GM12878 (cell line): Measurements from ENCODE around the gene HLA-G. TPM values are rescaled to one million over a fixed set of nuclear protein-coding genes. Genes with fewer than 3 reads are reported as not detected.

Experiments
- ATAC-seq: fragments of 200-7000 bp; cut with Tn5 transposase; 3 replicates; pipeline ENCODE4 v1.9.1; 2020; ENCODE audit warnings: mild to moderate bottlenecking, moderate library complexity
- BruUV-seq: library from RNA; stranded (reverse); fragments of 400-500 nt; replicated peaks from 2 replicates; lab custom pipeline; 2021; lab: Mats Ljungman, UMichigan
- CTCF ChIA-PET: fragments of 300-600 bp; sonication (Branson Sonifier 250); formaldehyde crosslinking; extraction: SDS; loops from one replicate; lab custom pipeline; 2021; ENCODE audit warnings: inconsistent platforms; lab: Yijun Ruan, JAX
- POLR2A ChIA-PET: fragments of 350-600 bp; formaldehyde crosslinking; extraction: SDS; loops from one replicate; lab custom pipeline; 2021; ENCODE audit warnings: inconsistent platforms; lab: Charles Lee
- RAD21 ChIA-PET: fragments of 300-600 bp; sonication (Branson Sonifier 250); formaldehyde crosslinking; loops from one replicate; lab custom pipeline; 2023; ENCODE audit warnings: antibody characterized with exemption; ENCODE audit not compliant: unreplicated experiment; lab: Charles Lee
- SMC1A ChIA-PET: fragments of 300-600 bp; sonication (Branson Sonifier 250); formaldehyde crosslinking; loops from one replicate; lab custom pipeline; 2023; ENCODE audit not compliant: unreplicated experiment, uncharacterized antibody; lab: Charles Lee
- DNase-seq: peaks from one replicate; pipeline ENCODE4 v3.0.0-alpha.2; 2011; ENCODE audit warnings: low read depth, low spot score
- FAIRE-seq: peaks from 3 replicates; lab custom pipeline; 2011; peaks lifted over from hg19 to GRCh38; lab: Jason Lieb, UNC
- H2AFZ ChIP-seq: 2 replicates; pipeline ENCODE4 v1.6.0; 2011; ENCODE audit warnings: low read depth, low read length, control low read depth; ENCODE audit not compliant: control insufficient read depth
- H3K27ac ChIP-seq: 2 replicates; pipeline ENCODE4 v1.5.1; 2011; ENCODE audit warnings: control low read depth; ENCODE audit not compliant: control insufficient read depth, insufficient read depth
- H3K27me3 ChIP-seq, 2 experiments: replicated peaks in 1 of 2; 2 replicates each; pipeline versions ENCODE4 v1.6.0 to v1.6.1; 2011; ENCODE audit warnings: low read length in 1 of 2; ENCODE audit not compliant: control insufficient read depth in 2 of 2, insufficient read depth in 2 of 2
- H3K36me3 ChIP-seq, 2 experiments: 2 replicates each; pipeline ENCODE4 v1.5.1; 2011; ENCODE audit warnings: low read length in 1 of 2; ENCODE audit not compliant: control insufficient read depth in 2 of 2, insufficient read depth in 2 of 2
- H3K4me1 ChIP-seq: 2 replicates; pipeline ENCODE4 v1.6.1; 2011; ENCODE audit warnings: mild to moderate bottlenecking, low read length, moderate library complexity, mixed read lengths; ENCODE audit not compliant: control insufficient read depth, insufficient read depth
- H3K4me2 ChIP-seq: 2 replicates; pipeline ENCODE4 v1.6.0; 2011; ENCODE audit warnings: control low read depth; ENCODE audit not compliant: control insufficient read depth, insufficient read depth
- H3K4me3 ChIP-seq: fragments of 200-600 bp; sonication (generic); 2 replicates; pipeline ENCODE4 v1.5.1; 2016
- H3K79me2 ChIP-seq: 2 replicates; pipeline ENCODE4 v1.6.0; 2011; ENCODE audit warnings: low read length; ENCODE audit not compliant: control insufficient read depth, insufficient read depth
- H3K9ac ChIP-seq: 2 replicates; pipeline ENCODE4 v1.8.0; 2011; ENCODE audit warnings: low read length, control low read depth, mixed read lengths; ENCODE audit not compliant: control insufficient read depth, insufficient read depth
- H3K9me3 ChIP-seq: replicated peaks from 3 replicates; pipeline ENCODE4 v1.5.1; 2011; ENCODE audit warnings: mild to moderate bottlenecking, low read length; ENCODE audit not compliant: control insufficient read depth, insufficient read depth
- H4K20me1 ChIP-seq: 2 replicates; pipeline ENCODE4 v1.6.0; 2011; ENCODE audit not compliant: control insufficient read depth, insufficient read depth
- ATF2 ChIP-seq: IDR thresholded peaks from 2 replicates; pipeline ENCODE4 v1.6.1; 2012; ENCODE audit warnings: low read length, inconsistent platforms
- BCL11A ChIP-seq: IDR thresholded peaks from 2 replicates; pipeline ENCODE4 v1.6.1; 2011; ENCODE audit warnings: low read depth, low read length
- CEBPB ChIP-seq, 2 experiments: fragments of 150-350 bp in 1 of 2; IDR thresholded peaks; 2 replicates each; pipeline ENCODE4 v1.6.1; 2012 to 2014; ENCODE audit warnings: low read depth in 2 of 2, low read length in 2 of 2, borderline replicate concordance in 1 of 2, inconsistent platforms in 1 of 2
- CHD4 ChIP-seq: fragments of 200-600 bp; sonication (generic); IDR thresholded peaks from 2 replicates; pipeline ENCODE4 v1.6.1; 2016; ENCODE audit warnings: mild to moderate bottlenecking
- MYB ChIP-seq: fragments of 150-350 bp; IDR thresholded peaks from 2 replicates; pipeline ENCODE4 v1.6.1; 2014; ENCODE audit warnings: mild to moderate bottlenecking, low read depth, low read length, borderline replicate concordance
- NFYB ChIP-seq: IDR thresholded peaks from 2 replicates; pipeline ENCODE4 v1.6.1; 2011; ENCODE audit warnings: low read depth, mild to moderate bottlenecking, low read length, improper control_type of control experiment, moderate library complexity; ENCODE audit not compliant: insufficient read depth
- PML ChIP-seq: IDR thresholded peaks from 2 replicates; pipeline ENCODE4 v1.6.1; 2012; ENCODE audit warnings: low read length, inconsistent platforms
- RBBP5 ChIP-seq: fragments of 200-600 bp; sonication (generic); conservative IDR thresholded peaks from 2 replicates; pipeline ENCODE4 v1.6.1; 2016
- SKIL ChIP-seq: fragments of 450-650 bp; IDR thresholded peaks from 2 replicates; pipeline ENCODE4 v1.6.1; 2017; ENCODE audit warnings: mild to moderate bottlenecking, low read depth, inconsistent platforms; ENCODE audit not compliant: poor library complexity, severe bottlenecking
- SREBF1 ChIP-seq: IDR thresholded peaks from 2 replicates; pipeline ENCODE4 v1.6.1; 2012; ENCODE audit warnings: mild to moderate bottlenecking, low read length
- STAT3 ChIP-seq: IDR thresholded peaks from 2 replicates; pipeline ENCODE4 v1.6.1; 2011; ENCODE audit warnings: low read depth, low read length, improper control_type of control experiment
- TCF12 ChIP-seq: IDR thresholded peaks from 2 replicates; pipeline ENCODE4 v1.6.1; 2011; ENCODE audit warnings: low read depth, mild to moderate bottlenecking, low read length
- WGBS: methylation state at CpG from one replicate; pipeline ENCODE4 v1.1.6; 2016; ENCODE audit warnings: low lambda C conversion rate; ENCODE audit not compliant: insufficient replicate concordance, insufficient coverage; ENCODE audit errors: missing lambda C conversion rate; 5-methylcytosine and 5-hydroxymethylcytosine counted together
- in situ Hi-C: fragments of 300-500 bp; cut with MboI; formaldehyde crosslinking; loops from 9 replicates; pipeline ENCODE4 v1.14.3; 2018; ENCODE audit warnings: mixed read lengths
- intact Hi-C: fragments of 100-400 bp; cut with micrococcal nuclease; formaldehyde crosslinking; loops from one replicate; pipeline ENCODE4 v1.14.2; 2022; ENCODE audit not compliant: unreplicated experiment
- polyA plus RNA-seq, 11 experiments: library from polyadenylated mRNA; depleted of rRNA in 4 of 11; unstranded in 6 of 11; stranded (reverse) in 5 of 11; fragments of >200 nt; fragmentation: Nextera tagmentation in 4 of 11; fragmentation: Illumina TruSeq in 1 of 11; extraction: Ambion mirVana in 4 of 11; extraction: Trizol in 1 of 11; gene quantifications; 1 replicate in 1 of 11; 2 replicates in 10 of 11; pipeline versions ENCODE4 v1.2.1 to v1.2.3, GENCODE V29; 2011 to 2016; ENCODE audit warnings: inconsistent platforms in 2 of 11, missing spikeins in 2 of 11, low read depth in 1 of 11
- total RNA-seq, 4 experiments: library from RNA; depleted of rRNA in 3 of 4; stranded (reverse); fragments of >200 nt in 3 of 4; fragmentation: Illumina TruSeq in 1 of 4; extraction: Trizol in 1 of 4; gene quantifications; 2 replicates each; pipeline versions ENCODE4 v1.2.1 to v1.2.3, GENCODE V29; 2013 to 2021

The HLA-G gene
- total and polyA plus RNA-seq, 10 of the 15 experiments (the other 5 are each of a cell fraction or from before 2014, with no cell fraction given) = 0.10 to 2.9 (median 1.3) TPM; not detected in 5

- FAIRE-seq = no peak
- H3K9ac ChIP-seq = no peak overlapping the region
- H3K36me3 ChIP-seq = no peaks in the 10 kb centered on the region
- 48% methylated on average over 2 of the region's 2 CpGs for WGBS
- POLR2A ChIA-PET = no interaction called here
- H3K4me3 ChIP-seq = no peak overlapping the region
- no peaks in the 10 kb centered on the region; a peak in 1 of 4 replicates for H3K27me3 ChIP-seq
- H2AFZ ChIP-seq = no peak overlapping the region
- no peak for DNase-seq
- no peak overlapping the region for H3K4me2 ChIP-seq
- H3K4me1 ChIP-seq = no peaks in the 10 kb centered on the region
- SMC1A ChIA-PET = no interaction called here
- no peaks in the 10 kb centered on the region for H4K20me1 ChIP-seq
- in situ Hi-C loops = no loop called here
- H3K9me3 ChIP-seq = no peaks in the 10 kb centered on the region
- RAD21 ChIA-PET = no interaction called here
- no TSS peak for BruUV-seq
- ATAC-seq = no peak
- CTCF ChIA-PET = no interaction called here
- TF ChIP-seq CHD4 (no peak), SKIL (no peak), MYB (no peak)
- H3K27ac ChIP-seq = no peak overlapping the region
- intact Hi-C loops = no loop called here
- no peaks in the 10 kb centered on the region for H3K79me2 ChIP-seq
Observed at GRCh38 chr6:29810371-29810770, 17.3 kb upstream of the HLA-G start.

GRCh38 chr6:29811377-29811776, 16.2 kb upstream of the HLA-G start:
- H3K4me1 ChIP-seq = no peaks in the 10 kb centered on the region
- no peaks in the 10 kb centered on the region for H4K20me1 ChIP-seq
- CTCF ChIA-PET = interaction anchor here (1.0 to 1.3 kb wide), 3 partner anchors 37 to 158 kb away, joined by 3 to 4 read pairs (median 4); no protein-coding TSS in a partner anchor
- 92% methylated on average over 1 of the region's 1 CpG for WGBS
- RAD21 ChIA-PET = no interaction called here
- BruUV-seq = no TSS peak
- H2AFZ ChIP-seq = no peak overlapping the region
- no peak overlapping the region for H3K4me3 ChIP-seq
- no peak overlapping the region for H3K9ac ChIP-seq
- no peak overlapping the region for H3K4me2 ChIP-seq
- H3K27me3 ChIP-seq = no peaks in the 10 kb centered on the region; a peak in 1 of 4 replicates
- FAIRE-seq = no peak
- intact Hi-C loops (no loop called here), in situ Hi-C loops (no loop called here)
- no peak for DNase-seq
- H3K9me3 ChIP-seq = no peaks in the 10 kb centered on the region
- POLR2A ChIA-PET = no interaction called here
- SMC1A ChIA-PET = no interaction called here
- no peaks in the 10 kb centered on the region for H3K36me3 ChIP-seq
- ATAC-seq = no peak
- TF ChIP-seq TCF12 (no peak), STAT3 (no peak), PML (no peak), SKIL (no peak), NFYB (no peak), RBBP5 (no peak), ATF2 (no peak), CEBPB (IDR thresholded peaks at IDR 0.05; ENCODE audit: borderline replicate concordance in 1 of 2, low read depth in 2 of 2, low read length in 2 of 2) (no peak), SREBF1 (no peak), BCL11A (no peak)
- H3K79me2 ChIP-seq = no peaks in the 10 kb centered on the region
- no peak overlapping the region for H3K27ac ChIP-seq
